ENCODE data around the gene ANKRD10. TPM values are rescaled to one million over a fixed set of nuclear protein-coding genes. Genes with fewer than 3 reads are reported as not detected.

Gene ANKRD10
- total and polyA plus RNA-seq, 2 of the 8 experiments (the other 6 are each of a cell fraction or from before 2014, with no cell fraction given) = 146 to 218 TPM

GRCh38 chr13:110921695-110922094, 6.8 kb upstream of the ANKRD10 start (continued):
- no peak for TF ChIP-seq GABPA (IDR thresholded peaks at IDR 0.05; ENCODE audit: borderline replicate concordance, insufficient read depth, low read length)

Measured in H1 (cell line).